WI38 (cell line): ENCODE data around the gene MUC12.

ENCODE experiments used
- H3K4me3 ChIP-seq: 2 replicates; pipeline ENCODE4 v1.5.1; 2011; ENCODE audit warnings: low read depth, mild to moderate bottlenecking, control low read depth, low read length
- TF ChIP-seq, protein P1 (sequence below): IDR thresholded peaks from 2 replicates; pipeline ENCODE4 v1.5.1; 2012; ENCODE audit warnings: low read depth, mild to moderate bottlenecking, control low read depth, low read length

The MUC12 gene

DNA sequence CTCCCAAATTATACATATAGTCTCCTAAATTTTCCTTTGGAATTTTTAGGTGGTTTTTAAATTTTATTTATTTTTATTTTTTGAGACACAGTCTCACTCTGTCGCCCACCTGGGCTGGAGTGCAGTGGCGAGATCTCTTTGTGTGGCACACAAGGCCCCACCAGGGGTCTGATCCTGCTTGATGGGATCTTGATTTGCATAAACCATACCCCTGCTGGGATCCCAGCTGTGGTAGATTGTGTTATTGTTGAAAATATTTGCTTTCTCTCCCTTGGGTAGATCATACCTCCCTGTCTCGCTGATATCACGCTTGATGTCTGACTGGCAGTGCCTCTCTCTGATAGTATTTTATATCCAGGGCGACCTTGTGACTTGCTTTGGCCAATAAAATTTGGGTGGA lies 25.7 kb upstream of the MUC12 start:
- H3K4me3 ChIP-seq = no peak overlapping the region
- TF ChIP-seq, protein P1, sequence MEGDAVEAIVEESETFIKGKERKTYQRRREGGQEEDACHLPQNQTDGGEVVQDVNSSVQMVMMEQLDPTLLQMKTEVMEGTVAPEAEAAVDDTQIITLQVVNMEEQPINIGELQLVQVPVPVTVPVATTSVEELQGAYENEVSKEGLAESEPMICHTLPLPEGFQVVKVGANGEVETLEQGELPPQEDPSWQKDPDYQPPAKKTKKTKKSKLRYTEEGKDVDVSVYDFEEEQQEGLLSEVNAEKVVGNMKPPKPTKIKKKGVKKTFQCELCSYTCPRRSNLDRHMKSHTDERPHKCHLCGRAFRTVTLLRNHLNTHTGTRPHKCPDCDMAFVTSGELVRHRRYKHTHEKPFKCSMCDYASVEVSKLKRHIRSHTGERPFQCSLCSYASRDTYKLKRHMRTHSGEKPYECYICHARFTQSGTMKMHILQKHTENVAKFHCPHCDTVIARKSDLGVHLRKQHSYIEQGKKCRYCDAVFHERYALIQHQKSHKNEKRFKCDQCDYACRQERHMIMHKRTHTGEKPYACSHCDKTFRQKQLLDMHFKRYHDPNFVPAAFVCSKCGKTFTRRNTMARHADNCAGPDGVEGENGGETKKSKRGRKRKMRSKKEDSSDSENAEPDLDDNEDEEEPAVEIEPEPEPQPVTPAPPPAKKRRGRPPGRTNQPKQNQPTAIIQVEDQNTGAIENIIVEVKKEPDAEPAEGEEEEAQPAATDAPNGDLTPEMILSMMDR = no peak

DNA sequence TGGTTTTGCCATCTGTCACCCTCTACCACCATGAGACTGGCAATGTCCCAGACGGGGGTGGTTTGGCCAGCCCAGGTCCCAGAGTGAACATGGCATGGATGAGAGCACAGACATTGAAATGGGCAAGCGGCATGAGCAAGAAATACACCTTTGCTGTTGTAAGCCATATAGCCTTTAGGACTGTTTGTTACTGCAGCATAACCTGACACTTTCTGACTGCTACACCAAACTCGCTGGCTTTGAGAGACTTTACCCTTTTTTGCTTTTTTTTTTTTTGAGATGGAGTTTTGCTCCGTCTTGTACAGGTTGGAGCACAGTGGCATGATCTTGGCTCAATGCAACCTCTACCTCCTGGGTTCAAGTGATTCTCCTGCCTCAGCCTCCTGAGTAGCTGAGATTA lies 25.2 kb upstream of the MUC12 start:
- no peak overlapping the region for H3K4me3 ChIP-seq
- TF ChIP-seq, protein P1 = no peak

DNA sequence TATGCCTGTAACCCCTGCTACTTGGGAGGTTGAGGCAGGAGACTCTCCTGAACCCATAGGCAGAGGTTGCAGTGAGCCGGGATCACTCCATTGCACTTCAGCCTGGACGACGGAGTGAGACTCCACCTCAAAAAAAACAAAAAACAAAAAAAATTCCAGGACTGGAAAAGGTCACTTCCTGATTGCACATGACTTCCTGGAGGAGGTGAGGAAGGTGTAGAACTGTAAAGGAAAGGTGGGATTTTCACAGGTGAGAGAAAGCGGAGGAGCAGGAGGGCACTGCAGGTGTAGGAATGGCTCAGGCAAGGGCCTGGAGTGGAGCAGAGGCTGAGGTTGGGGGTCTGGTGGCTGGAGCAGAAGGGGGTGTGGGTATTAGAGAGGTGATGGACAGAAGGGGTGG lies 23.3 kb upstream of the MUC12 start:
- no peak overlapping the region for H3K4me3 ChIP-seq
- TF ChIP-seq, protein P1 = no peak

DNA sequence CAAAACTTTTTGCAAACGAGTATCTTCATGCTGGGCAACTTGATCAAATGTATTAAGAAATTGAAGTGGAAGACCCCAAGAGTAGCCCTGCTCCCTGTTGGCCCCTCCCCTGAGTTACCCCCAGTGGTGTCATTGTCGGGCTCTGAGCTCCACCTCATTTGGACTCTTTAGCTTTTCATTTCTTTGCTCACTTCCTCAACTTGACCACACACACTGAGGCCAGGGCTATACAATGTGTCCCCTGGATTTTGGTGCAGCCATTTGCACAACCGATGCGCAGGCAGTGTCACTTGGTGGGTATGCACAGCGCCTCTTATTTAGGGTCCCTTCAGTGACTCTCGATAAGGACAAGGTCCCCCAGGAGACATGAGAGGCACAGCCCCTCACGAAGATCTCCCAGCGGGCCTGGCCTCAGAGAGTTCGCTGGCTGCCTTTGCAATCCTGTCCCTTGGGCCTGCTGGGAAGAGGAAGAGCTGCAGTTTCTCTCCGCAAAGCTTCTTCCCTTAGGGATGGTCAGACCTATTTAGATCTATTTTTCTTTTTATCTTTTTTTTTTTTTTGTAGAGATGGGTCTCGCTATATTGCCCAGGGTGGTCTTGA lies 22.5 kb upstream of the MUC12 start:
- TF ChIP-seq, protein P1 = no peak
- H3K4me3 ChIP-seq = no peak overlapping the region

DNA sequence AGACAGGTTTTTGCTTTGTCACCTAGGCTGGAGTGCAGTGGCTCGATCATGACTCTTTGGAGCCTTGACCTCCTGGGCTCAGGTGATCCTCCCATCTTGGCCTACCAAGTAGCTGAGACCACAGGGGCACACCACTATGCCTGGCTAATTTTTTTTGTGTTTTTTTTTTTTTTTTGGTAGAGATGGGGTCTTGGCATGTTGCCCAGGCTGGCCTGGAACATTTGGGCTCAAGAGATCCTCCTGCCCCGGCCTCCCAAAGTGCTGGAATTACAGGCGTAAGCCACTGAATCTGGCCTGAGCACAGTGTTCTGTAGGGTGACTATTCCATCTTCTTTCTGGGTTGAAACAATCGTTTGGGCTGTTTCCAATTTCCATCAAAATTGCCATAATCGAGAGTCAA lies 21.6 kb upstream of the MUC12 start:
- no peak overlapping the region for H3K4me3 ChIP-seq
- TF ChIP-seq, protein P1 = no peak

DNA sequence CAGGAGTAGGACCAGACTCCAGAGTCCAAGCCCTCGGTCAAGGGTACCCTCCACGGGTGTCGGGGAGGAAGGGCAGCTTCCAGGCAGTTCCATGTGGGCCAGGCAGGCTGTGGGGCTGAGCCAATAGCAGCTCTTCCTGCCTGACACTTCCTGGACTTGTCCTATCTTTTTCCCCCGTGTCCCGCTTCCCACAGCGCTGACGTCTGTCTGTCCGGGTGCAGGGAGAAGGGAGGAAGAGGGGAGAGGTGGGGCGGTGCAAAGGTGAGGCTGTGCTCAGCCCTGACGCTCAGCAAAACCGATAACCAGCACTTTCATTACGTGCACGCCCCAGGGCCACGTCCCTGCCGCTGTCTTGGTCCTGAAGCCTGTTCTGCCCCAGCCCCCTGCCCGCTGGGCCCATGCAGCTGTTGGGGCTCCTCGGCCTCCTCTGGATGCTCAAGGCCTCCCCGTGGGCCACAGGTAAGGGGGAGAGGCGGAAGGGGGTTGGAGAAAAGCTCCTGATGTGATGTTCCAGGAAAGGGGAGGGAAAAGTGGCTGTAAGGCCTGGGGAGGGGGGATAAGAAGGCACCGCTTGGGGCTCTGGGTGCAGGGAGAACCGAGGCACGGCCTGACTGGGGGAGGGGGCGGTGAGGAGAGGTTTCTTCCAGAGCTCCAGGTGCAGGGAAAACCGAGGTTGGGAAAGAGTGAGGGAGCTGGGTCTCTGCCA lies 20.0 kb upstream of the MUC12 start, which contains the start of gene MUC3A:
MUC3A (plus strand) TSS at position 308 of the 706 bp plus-strand sequence; CDS start at position 399, 91 bp downstream.
- TF ChIP-seq, protein P1 = no peak
- no peak within 1 kb of the TSS for H3K4me3 ChIP-seq

DNA sequence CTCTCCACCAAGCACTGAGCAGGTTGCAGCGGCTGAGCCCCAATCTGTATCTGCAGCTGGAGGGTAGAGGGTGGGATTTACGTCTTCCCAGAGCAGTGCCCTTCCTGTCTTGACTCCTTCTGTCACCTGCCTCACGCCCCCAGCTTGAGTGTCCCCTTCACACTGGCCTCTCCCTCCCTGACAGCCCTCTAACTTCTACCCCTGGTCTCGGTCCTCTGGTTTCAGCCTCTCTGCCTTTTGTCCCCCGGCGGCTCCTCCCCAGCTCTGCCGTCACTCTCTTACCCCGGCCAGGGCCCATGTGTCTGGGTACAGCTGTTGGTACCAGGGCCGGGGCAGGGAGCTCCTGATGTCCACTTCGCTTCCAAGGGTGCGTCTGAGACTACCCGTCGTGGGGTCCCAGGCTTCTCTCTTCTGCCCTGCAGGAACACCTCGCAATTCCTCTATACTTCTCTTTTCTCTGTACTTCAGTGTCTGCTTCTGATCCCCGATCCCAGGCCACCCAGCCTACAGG lies 19.4 kb upstream of the MUC12 start:
- TF ChIP-seq, protein P1 = no peak
- H3K4me3 ChIP-seq = no peak overlapping the region
